Aortic smooth muscle cell (primary cell): Measurements from ENCODE around the gene L3MBTL2. TPM values are rescaled to one million over a fixed set of nuclear protein-coding genes. Genes with fewer than 3 reads are reported as not detected.

Experiments
- total RNA-seq: library from RNA; depleted of rRNA; stranded (reverse); fragments of >200 nt; gene quantifications from 2 replicates; pipeline ENCODE4 v1.2.3, GENCODE V29; 2014

Gene L3MBTL2
- total RNA-seq, result 21.5 and 23.6 TPM in 2 replicates

DNA sequence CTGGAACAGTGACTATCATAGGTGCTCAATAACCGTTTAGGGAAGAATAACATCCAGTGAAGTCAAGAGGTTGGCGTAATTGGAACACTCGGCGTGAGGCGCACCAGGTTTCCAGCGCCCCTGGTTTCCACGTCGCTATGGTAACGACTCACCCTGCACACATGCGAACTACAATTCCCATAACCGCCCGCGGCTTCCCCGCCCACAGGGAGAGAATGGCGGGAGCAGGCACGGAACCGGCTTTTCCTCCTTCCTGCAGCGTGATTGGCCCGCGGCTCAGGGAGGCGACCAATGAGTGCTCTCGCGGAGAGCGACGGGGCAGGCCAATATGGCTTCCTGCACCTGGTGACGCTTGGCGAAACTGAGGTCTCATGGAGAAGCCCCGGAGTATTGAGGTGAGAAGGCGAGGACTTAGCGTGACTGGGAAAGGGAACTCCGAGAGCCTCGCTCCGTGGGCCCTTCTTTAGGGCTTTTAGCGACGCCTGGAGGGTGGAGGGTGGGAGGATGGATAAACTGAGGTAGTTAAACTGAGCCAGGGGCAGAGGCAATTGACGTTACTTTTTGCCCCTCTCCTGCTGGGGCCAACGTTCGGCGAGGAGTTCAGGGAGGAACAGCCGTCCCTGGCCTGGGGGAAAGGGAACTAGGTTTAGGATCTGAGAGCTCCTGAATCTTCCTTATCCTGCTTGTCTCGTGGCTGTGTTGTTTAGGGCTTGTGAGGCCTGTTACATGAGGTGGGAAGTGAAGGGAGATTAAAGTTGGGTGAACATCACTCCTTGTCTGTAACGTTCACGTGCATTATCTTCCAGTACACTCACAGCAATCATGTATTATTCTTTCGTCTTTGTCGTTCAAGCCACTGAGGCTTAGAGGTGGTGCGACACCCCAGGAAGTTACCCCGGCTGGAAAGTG lies at the start of gene L3MBTL2:
TSS of gene L3MBTL2 (plus strand) at position 321 of the 909 bp plus-strand sequence. CDS start at position 372, 51 bp downstream.

DNA sequence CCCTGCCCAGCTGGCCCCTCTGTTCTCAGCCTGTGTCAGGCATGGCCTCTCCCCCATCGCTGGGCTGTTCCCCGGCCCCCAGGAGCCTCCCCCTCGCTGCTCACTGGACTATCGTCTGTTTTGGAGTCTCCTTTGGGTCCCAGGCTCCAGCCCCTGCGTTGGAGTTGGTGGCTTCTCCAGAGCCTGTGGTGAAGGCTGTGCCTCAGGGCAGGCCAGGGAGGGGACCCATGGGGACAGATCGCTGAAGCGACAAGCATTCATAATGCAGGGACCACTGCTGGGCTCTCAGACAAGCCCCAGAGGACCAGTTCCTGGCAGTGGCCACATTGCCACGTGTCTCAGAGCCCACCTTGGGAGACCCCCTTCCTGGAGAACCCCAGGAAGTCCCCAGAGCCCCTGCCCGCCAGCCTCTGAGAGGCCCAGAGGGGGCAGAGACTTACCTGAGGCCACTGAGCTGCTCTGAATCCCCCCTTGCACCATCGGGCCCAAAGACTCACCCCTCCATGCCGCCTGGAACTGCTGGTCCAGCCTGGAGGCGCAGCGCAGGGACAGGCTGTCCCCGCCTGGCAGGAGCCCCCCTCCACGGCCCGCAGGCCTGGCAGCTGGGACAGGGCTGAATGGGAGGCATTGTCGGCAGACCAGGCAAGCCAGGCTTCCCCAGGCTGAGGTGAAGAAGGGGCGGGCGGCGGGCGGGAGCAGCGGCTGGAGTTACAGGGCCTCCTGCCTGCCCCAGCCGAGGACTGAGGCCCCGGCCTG lies 35.4 kb downstream of the L3MBTL2 start, which contains the start of gene CHADL:
TSS of gene CHADL (minus strand) at position 555 of the 756 bp plus-strand sequence. CDS start at position 505, 50 bp downstream.

Other genes starting within 250 kb of the L3MBTL2 start
- 28.3 and 38.4 TPM in 2 replicates for gene EP300, start 112.7 kb upstream of the L3MBTL2 start, total RNA-seq
- gene CHADL, start 35.6 kb downstream of the L3MBTL2 start, total RNA-seq, result 0.66 and 0.81 TPM in 2 replicates
- gene RANGAP1, start 80.9 kb downstream of the L3MBTL2 start, total RNA-seq, result 38.1 and 62.0 TPM in 2 replicates
- gene ZC3H7B, start 96.2 kb downstream of the L3MBTL2 start, total RNA-seq, result 46.5 and 47.9 TPM in 2 replicates
- gene TEF, start 176.6 kb downstream of the L3MBTL2 start, total RNA-seq, result 10.8 and 12.1 TPM in 2 replicates
- 12.2 and 12.5 TPM in 2 replicates for gene TOB2, start 241.5 kb downstream of the L3MBTL2 start, total RNA-seq